Measurements from ENCODE around the gene DMBT1.

- TF ChIP-seq POLR2A (IDR thresholded peaks at IDR 0.05; ENCODE audit: low read depth, low read length) (no peak), POLR2AphosphoS5 (IDR thresholded peaks at IDR 0.05; ENCODE audit: low read depth, low read length) (no peak)
Measured at GRCh38 chr10:122657255-122657654, 96.7 kb downstream of the DMBT1 start.
